Sigmoid colon (tissue), 4 donors: ENCODE data around the gene TXNDC11.

Source experiments
- EP300 ChIP-seq, 4 donors: sonication (generic); formaldehyde crosslinking; IDR thresholded peaks; one replicate each; pipeline ENCODE4 v1.6.1; 2017; ENCODE audit warnings: antibody characterized with exemption in 4 of 4
- POLR2A ChIP-seq, 2 donors: fragments of 450-650 bp; IDR thresholded peaks; one replicate each; pipeline ENCODE4 v1.6.1; 2016; ENCODE audit warnings: antibody characterized with exemption in 2 of 2, mild to moderate bottlenecking in 2 of 2, moderate library complexity in 2 of 2
- POLR2AphosphoS5 ChIP-seq, 4 donors: sonication (generic); formaldehyde crosslinking; IDR thresholded peaks; one replicate each; pipeline ENCODE4 v1.6.1; 2017; ENCODE audit warnings: antibody characterized with exemption in 4 of 4
- TF ChIP-seq, protein P1 (sequence below), 4 experiments: fragments of 450-650 bp in 3 of 4; fragments of 200-600 bp in 1 of 4; IDR thresholded peaks; one replicate each; pipeline ENCODE4 v1.5.1; 2016 to 2019; ENCODE audit warnings: antibody characterized with exemption in 4 of 4, mild to moderate bottlenecking in 3 of 4, moderate library complexity in 2 of 4

DNA sequence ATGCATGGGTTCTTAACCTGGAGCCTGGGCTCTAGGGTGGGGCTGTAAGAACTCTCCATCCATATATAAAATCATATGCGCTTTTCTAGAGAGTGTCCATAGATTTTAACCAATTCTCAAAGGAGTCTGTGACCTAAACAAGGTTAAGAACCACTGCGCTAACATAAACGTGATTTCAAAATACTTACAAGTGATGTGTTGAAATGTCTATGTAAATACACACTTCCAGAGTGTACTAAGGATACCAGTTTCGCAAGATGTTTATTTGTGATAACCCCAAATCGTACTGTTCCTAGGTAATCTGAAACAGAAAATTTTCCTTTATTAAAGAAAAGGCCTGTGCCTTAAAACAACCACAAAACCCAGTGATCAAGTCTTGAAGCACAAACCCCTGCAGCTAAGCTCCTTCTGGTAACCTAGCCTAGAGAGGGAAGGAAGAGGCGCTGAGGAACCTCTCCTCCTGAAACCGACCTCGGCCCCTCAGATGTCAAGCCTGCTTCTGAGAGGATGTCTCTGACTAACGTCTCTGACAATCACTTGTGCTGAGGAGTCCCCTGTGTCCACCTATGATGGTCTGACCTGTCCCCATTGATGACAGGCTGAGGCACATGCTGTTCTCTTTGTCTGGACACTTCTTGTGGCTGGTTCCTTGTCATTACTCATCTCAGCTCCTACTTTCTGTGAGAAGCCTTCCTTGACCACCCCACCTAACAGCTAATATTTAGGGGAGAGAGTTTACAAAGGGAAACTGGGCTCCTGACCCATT is 42.2 kb downstream of the TXNDC11 start:
- no peak for TF ChIP-seq POLR2AphosphoS5 (IDR thresholded peaks at IDR 0.05)
- TF ChIP-seq, protein P1, sequence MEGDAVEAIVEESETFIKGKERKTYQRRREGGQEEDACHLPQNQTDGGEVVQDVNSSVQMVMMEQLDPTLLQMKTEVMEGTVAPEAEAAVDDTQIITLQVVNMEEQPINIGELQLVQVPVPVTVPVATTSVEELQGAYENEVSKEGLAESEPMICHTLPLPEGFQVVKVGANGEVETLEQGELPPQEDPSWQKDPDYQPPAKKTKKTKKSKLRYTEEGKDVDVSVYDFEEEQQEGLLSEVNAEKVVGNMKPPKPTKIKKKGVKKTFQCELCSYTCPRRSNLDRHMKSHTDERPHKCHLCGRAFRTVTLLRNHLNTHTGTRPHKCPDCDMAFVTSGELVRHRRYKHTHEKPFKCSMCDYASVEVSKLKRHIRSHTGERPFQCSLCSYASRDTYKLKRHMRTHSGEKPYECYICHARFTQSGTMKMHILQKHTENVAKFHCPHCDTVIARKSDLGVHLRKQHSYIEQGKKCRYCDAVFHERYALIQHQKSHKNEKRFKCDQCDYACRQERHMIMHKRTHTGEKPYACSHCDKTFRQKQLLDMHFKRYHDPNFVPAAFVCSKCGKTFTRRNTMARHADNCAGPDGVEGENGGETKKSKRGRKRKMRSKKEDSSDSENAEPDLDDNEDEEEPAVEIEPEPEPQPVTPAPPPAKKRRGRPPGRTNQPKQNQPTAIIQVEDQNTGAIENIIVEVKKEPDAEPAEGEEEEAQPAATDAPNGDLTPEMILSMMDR (IDR thresholded peaks at IDR 0.05) = no peak
- no peak for TF ChIP-seq POLR2A (IDR thresholded peaks at IDR 0.05)
- no peak for TF ChIP-seq EP300 (IDR thresholded peaks at IDR 0.05)
